Kidney (tissue), 14 donors: Measurements from ENCODE around the gene PIANP. TPM values are rescaled to one million over a fixed set of nuclear protein-coding genes. Genes with fewer than 3 reads are reported as not detected.
"Not testable (repeated sequence)": the region's sequence is repeated elsewhere in the genome, so short reads cannot be mapped to it uniquely, and the experiment has no call there.

Experiments used
- DNase-seq, 5 donors: peaks; one replicate each; pipeline ENCODE4 v3.0.0-alpha.2; 2013 to 2020
- FAIRE-seq: peaks from 2 replicates; lab custom pipeline; 2012; peaks lifted over from hg19 to GRCh38; lab: Jason Lieb, UNC
- H3K27ac ChIP-seq, 2 donors: one replicate each; pipeline ENCODE4 v1.7.0; 2013; ENCODE audit warnings: low read depth in 2 of 2, low read length in 2 of 2, inconsistent platforms in 1 of 2
- H3K27me3 ChIP-seq: one replicate; pipeline ENCODE4 v1.7.1; 2013; ENCODE audit warnings: low read length, inconsistent platforms; ENCODE audit not compliant: control insufficient read depth, insufficient read depth
- H3K36me3 ChIP-seq, 3 donors: one replicate each; pipeline versions ENCODE4 v1.7.0 to v1.7.1; 2013; ENCODE audit warnings: low read length in 3 of 3, control low read depth in 1 of 3, inconsistent platforms in 1 of 3; ENCODE audit not compliant: insufficient read depth in 3 of 3, control insufficient read depth in 2 of 3
- H3K4me1 ChIP-seq, 3 donors: one replicate each; pipeline versions ENCODE4 v1.7.0 to v1.7.1; 2013; ENCODE audit warnings: low read length in 3 of 3, inconsistent platforms in 1 of 3, low read depth in 1 of 3; ENCODE audit not compliant: control insufficient read depth in 2 of 3, insufficient read depth in 2 of 3
- H3K4me3 ChIP-seq, 3 donors: one replicate each; pipeline versions ENCODE4 v1.7.0 to v1.8.1; 2013; ENCODE audit warnings: low read length in 3 of 3, control low read depth in 1 of 3, inconsistent platforms in 1 of 3
- H3K9ac ChIP-seq, 3 donors: one replicate each; pipeline versions ENCODE4 v1.7.0 to v1.7.1; 2013; ENCODE audit warnings: low read length in 3 of 3, control low read depth in 1 of 3, inconsistent platforms in 1 of 3
- H3K9me3 ChIP-seq, 3 donors: one replicate each; pipeline versions ENCODE4 v1.7.0 to v1.7.1; 2013; ENCODE audit warnings: low read length in 3 of 3, control low read depth in 1 of 3, inconsistent platforms in 1 of 3; ENCODE audit not compliant: control insufficient read depth in 2 of 3, insufficient read depth in 1 of 3
- intact Hi-C: fragments of 100-400 bp; cut with DNase I; formaldehyde crosslinking; loops from one replicate; pipeline ENCODE4 v1.11.1; 2022
- polyA plus RNA-seq: library from polyadenylated mRNA; stranded (reverse); fragments of 350-450 nt; fragmentation: Illumina TruSeq; extraction: RNeasy Lipid Tissue Mini Kit (QIAGEN cat#74804); gene quantifications from one replicate; pipeline ENCODE4 v1.2.3, GENCODE V29; 2014; ENCODE audit warnings: low read depth, low replicate concordance; ENCODE audit not compliant: insufficient read depth
- total RNA-seq: library from RNA; stranded (reverse); fragmentation: NEBNext Ultra II Directional; extraction: Animal tissue kit (Norgen Biotek cat#: 25700); gene quantifications from one replicate; pipeline ENCODE4 v1.2.1, GENCODE V29; 2021
- TF ChIP-seq, protein P1 (sequence below): IDR thresholded peaks from 3 replicates; pipeline ENCODE4 v1.5.1; 2012; ENCODE audit warnings: mild to moderate bottlenecking, moderate library complexity, borderline replicate concordance; ENCODE audit not compliant: insufficient read depth; ENCODE audit errors: extremely low read depth
- donor health status: control.
- donor health status: control.
- donor health status: control.
- donor health status: control.
- donor health status: control.
- donor health status: DM: yes; HTN: yes; CAD: no.
- donor health status: Normal renal cell carcinoma (clear cell type).

PIANP gene
- total and polyA plus RNA-seq, 2 donors from 2014 or later = 0.45 to 0.63 TPM

DNA sequence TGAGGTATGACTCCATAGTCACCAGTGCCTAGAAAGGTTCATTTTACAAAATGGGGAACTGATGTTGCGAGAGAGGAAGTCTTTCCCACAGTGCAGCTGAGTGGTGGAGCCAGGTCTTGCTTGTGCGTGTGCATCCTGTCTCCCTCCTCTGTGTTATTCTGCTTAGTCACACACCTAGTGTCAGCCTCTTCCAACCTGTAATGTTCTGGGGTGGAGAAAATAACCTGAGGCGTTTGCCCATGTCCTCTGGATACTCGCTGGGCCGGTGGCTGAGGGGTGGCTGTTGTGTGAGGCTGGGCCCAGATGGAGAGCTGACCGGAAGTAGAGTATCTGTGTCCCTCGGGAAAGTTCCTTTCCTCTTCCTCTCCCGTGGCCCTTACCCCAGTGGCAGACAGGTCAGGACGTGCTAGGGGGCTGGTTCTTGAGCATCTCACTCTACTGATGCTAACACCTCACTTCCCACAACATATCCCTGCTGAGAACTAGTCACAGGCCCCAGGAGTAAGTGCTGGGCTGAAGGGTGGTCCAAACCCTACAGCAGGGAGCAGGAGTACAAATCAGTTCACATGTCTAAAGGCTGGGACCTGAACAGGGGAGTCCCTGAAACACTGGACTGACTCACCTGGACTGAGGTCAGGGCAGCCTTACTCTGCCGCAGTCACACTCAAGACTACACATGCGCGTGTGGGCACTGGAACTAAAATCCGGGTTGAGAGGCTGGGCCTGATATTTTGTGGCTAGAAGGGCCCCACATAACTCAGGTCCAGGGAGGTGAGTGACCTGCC lies 45.3 kb upstream of the PIANP start:
- FAIRE-seq (no peak), DNase-seq (peak in 1 of 5 donors; percentile 73)
- TF ChIP-seq, protein P1, sequence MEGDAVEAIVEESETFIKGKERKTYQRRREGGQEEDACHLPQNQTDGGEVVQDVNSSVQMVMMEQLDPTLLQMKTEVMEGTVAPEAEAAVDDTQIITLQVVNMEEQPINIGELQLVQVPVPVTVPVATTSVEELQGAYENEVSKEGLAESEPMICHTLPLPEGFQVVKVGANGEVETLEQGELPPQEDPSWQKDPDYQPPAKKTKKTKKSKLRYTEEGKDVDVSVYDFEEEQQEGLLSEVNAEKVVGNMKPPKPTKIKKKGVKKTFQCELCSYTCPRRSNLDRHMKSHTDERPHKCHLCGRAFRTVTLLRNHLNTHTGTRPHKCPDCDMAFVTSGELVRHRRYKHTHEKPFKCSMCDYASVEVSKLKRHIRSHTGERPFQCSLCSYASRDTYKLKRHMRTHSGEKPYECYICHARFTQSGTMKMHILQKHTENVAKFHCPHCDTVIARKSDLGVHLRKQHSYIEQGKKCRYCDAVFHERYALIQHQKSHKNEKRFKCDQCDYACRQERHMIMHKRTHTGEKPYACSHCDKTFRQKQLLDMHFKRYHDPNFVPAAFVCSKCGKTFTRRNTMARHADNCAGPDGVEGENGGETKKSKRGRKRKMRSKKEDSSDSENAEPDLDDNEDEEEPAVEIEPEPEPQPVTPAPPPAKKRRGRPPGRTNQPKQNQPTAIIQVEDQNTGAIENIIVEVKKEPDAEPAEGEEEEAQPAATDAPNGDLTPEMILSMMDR = no peak
- H3K9me3 ChIP-seq = no peaks in the 10 kb centered on the region
- no peaks in the 10 kb centered on the region for H3K27me3 ChIP-seq
- H3K9ac ChIP-seq = no peak overlapping the region
- intact Hi-C loops = no loop called here
- peaks cover 0 to 3% (median 0%) of the 10 kb centered on the region in 3 donors for H3K4me1 ChIP-seq
- H3K4me3 ChIP-seq = no peak overlapping the region
- H3K27ac ChIP-seq = no peak overlapping the region
- peaks cover 12 to 44% (median 26%) of the 10 kb centered on the region in 3 donors for H3K36me3 ChIP-seq

DNA sequence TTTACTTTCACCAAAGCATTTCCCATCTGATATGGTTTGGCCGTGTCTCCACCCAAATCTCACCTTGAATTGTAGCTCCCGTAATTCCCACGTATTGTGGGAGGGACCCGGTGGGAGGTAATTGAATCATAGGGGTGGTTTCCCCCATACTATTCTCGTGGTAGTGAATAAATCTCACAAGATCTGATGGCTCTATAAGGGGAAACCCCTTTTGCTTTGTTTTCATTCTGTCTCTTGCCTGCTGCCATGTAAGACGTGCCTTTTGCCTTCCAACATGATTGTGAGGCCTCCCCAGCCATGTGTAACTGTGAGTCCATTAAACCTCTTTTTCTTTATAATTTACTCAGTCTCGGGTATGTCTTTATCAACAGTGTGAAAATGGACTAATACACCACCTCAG lies 42.7 kb upstream of the PIANP start:
- FAIRE-seq, H3K4me1 ChIP-seq, H3K27me3 ChIP-seq, DNase-seq, H3K4me3 ChIP-seq, intact Hi-C loops, H3K27ac ChIP-seq, H3K9me3 ChIP-seq, H3K9ac ChIP-seq: not testable (repeated sequence)
- H3K36me3 ChIP-seq = peaks cover 3 to 19% (median 6%) of the 10 kb centered on the region in 3 donors

DNA sequence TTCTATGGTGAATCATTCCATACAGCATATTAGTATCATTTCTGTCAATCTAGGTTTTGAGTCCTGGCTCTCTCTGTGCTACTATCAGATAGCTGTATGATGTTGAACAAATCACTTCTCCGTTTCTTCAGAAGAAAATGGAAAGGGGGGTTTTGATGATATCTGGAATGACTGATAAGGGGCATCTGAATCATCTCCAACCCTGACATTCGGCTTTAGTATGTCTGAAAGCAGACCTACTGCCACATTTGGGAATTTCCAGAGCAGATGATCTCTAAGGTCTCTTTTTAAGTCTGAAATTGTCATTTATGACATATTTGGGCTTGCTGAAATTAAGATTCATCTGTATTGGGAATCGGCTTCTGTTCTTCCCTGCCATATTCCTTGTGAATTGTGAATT lies 42.2 kb upstream of the PIANP start:
- Histone ChIP-seq H3K9ac (no peak overlapping the region), H3K4me1 (peaks cover 0 to 3% (median 0%) of the 10 kb centered on the region in 3 donors), H3K4me3 (no peak overlapping the region), H3K9me3 (no peaks in the 10 kb centered on the region), H3K36me3 (peaks cover 3 to 14% (median 6%) of the 10 kb centered on the region in 3 donors), H3K27me3 (no peaks in the 10 kb centered on the region), H3K27ac (no peak overlapping the region)
- FAIRE-seq (no peak), DNase-seq (no peak)
- intact Hi-C loops = no loop called here
- TF ChIP-seq, protein P1 = no peak

DNA sequence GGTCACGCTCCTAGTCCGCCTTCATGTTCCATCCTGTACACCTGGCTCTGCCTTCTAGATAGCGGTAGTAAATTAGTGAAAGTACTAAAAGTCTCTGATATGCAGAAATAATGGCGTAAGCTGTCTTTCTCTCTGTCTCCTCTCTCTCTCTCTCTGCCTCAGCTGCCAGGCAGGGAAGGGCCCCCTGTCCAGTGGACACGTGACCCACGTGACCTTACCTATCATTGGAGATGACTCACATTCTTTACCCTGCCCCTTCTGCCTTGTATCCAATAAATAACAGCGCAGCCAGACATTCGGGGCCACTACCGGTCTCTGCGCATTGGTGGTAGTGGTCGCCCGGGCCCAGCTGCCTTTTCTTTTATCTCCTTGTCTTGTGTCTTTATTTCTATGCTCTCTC lies 41.5 kb upstream of the PIANP start:
- DNase-seq, intact Hi-C loops, FAIRE-seq: not testable (repeated sequence)

More for the DNA sequence above, 41.5 kb upstream of the PIANP start:
- not testable (repeated sequence) for H3K27ac ChIP-seq, H3K9me3 ChIP-seq, H3K4me3 ChIP-seq, H3K4me1 ChIP-seq, H3K9ac ChIP-seq, H3K36me3 ChIP-seq, H3K27me3 ChIP-seq
